ENCODE results near the gene RIMS1.

The RIMS1 gene

DNA sequence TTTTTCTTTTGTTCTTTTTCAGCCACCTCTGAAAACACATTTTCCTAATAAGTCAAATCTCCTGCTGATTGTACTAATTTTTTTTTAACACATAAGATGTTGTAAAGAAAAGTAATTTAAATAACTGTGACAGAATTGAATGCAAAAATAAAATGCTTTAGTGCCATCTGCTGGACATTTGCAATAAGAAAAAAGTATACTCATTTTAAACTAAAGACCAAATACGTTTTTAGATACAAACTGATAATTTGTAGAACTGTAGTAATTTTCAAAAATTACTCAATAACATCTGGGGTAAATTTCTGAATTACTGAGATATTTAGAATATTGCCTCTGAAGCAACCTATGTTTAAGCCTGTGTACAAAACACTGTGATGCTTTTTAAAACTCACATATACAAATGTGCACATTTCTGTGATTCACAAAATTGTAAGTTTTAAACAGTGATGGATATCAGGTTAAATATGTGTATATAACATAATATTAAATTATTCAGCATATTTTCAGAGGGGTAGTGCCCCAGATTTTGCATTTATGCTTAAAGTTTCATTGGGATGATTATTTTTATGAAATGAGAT lies 198.7 kb downstream of the RIMS1 start:
- H3K4me2 ChIP-seq (ENCODE audit: low read length) = no peak overlapping the region
- H3K4me3 ChIP-seq (ENCODE audit: low read depth, low read length, poor library complexity, severe bottlenecking) = no peak overlapping the region
- no peaks in the 10 kb centered on the region for H3K9me2 ChIP-seq (ENCODE audit: low read depth, low read length)
- TF ChIP-seq, protein P1, sequence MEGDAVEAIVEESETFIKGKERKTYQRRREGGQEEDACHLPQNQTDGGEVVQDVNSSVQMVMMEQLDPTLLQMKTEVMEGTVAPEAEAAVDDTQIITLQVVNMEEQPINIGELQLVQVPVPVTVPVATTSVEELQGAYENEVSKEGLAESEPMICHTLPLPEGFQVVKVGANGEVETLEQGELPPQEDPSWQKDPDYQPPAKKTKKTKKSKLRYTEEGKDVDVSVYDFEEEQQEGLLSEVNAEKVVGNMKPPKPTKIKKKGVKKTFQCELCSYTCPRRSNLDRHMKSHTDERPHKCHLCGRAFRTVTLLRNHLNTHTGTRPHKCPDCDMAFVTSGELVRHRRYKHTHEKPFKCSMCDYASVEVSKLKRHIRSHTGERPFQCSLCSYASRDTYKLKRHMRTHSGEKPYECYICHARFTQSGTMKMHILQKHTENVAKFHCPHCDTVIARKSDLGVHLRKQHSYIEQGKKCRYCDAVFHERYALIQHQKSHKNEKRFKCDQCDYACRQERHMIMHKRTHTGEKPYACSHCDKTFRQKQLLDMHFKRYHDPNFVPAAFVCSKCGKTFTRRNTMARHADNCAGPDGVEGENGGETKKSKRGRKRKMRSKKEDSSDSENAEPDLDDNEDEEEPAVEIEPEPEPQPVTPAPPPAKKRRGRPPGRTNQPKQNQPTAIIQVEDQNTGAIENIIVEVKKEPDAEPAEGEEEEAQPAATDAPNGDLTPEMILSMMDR (IDR thresholded peaks at IDR 0.05; ENCODE audit: low read length) = peak; percentile 65
- no peak for TF ChIP-seq EZH2 (IDR thresholded peaks at IDR 0.05; ENCODE audit: borderline replicate concordance, low read length)
- no peaks in the 10 kb centered on the region for H3K36me3 ChIP-seq (ENCODE audit: insufficient read depth, low read length)
- H3F3A ChIP-seq (ENCODE audit: insufficient read depth, low read length) = no peaks in the 10 kb centered on the region
- H3K9ac ChIP-seq (ENCODE audit: low read length) = no peak overlapping the region
- no peak overlapping the region for H2AFZ ChIP-seq (ENCODE audit: low read length)
- no peaks in the 10 kb centered on the region for H3K27me3 ChIP-seq (ENCODE audit: insufficient read depth, low read length)
- no peaks in the 10 kb centered on the region for H3K79me2 ChIP-seq (ENCODE audit: insufficient read depth, low read length)
- H3K4me1 ChIP-seq (ENCODE audit: insufficient read depth, low read length, severe bottlenecking) = no peaks in the 10 kb centered on the region
- H3K9me3 ChIP-seq (ENCODE audit: low read length) = no peaks in the 10 kb centered on the region
- no peaks in the 10 kb centered on the region for H4K20me1 ChIP-seq (ENCODE audit: insufficient read depth, low read length)
- H3K27ac ChIP-seq (ENCODE audit: low read depth, low read length, poor library complexity, severe bottlenecking) = no peak overlapping the region

GRCh38 chr6:72094506-72094905 lies 208.2 kb downstream of the RIMS1 start:
- H3K27me3 ChIP-seq (ENCODE audit: insufficient read depth, low read length) = no peaks in the 10 kb centered on the region
- H3F3A ChIP-seq (ENCODE audit: insufficient read depth, low read length) = no peaks in the 10 kb centered on the region

DNA sequence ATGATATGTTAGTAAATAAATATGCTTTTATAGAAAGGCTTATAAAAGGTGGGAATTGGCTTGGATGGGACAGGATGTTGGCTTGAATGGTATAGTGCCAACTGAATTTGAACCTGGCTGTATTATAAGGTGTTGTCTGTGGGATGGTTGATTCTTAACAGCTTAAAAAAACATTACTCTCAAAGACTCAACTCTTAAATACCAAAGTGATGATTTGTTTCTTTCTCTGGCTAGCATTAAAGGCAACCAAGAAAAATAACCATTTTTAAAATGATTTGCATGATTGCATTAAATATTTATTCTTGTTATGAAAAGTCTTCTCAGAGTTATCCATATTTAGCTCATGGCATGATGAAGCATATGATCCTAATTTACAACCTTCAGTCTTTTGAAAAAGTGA lies 216.2 kb downstream of the RIMS1 start:
- Histone ChIP-seq H3K4me2 (ENCODE audit: low read length) (no peak overlapping the region), H3K9me2 (ENCODE audit: low read depth, low read length) (no peaks in the 10 kb centered on the region), H3K79me2 (ENCODE audit: insufficient read depth, low read length) (no peaks in the 10 kb centered on the region), H3K4me1 (ENCODE audit: insufficient read depth, low read length, severe bottlenecking) (no peaks in the 10 kb centered on the region), H3K27me3 (ENCODE audit: insufficient read depth, low read length) (no peaks in the 10 kb centered on the region), H3K9me3 (ENCODE audit: low read length) (no peaks in the 10 kb centered on the region), H4K20me1 (ENCODE audit: insufficient read depth, low read length) (no peaks in the 10 kb centered on the region), H3K4me3 (ENCODE audit: low read depth, low read length, poor library complexity, severe bottlenecking) (no peak overlapping the region), H3K9ac (ENCODE audit: low read length) (no peak overlapping the region), H3K36me3 (ENCODE audit: insufficient read depth, low read length) (no peaks in the 10 kb centered on the region), H2AFZ (ENCODE audit: low read length) (no peak overlapping the region), H3K27ac (ENCODE audit: low read depth, low read length, poor library complexity, severe bottlenecking) (no peak overlapping the region), H3F3A (ENCODE audit: insufficient read depth, low read length) (no peaks in the 10 kb centered on the region)
- TF ChIP-seq, protein P1 (IDR thresholded peaks at IDR 0.05; ENCODE audit: low read length) = no peak
- no peak for TF ChIP-seq EZH2 (IDR thresholded peaks at IDR 0.05; ENCODE audit: borderline replicate concordance, low read length)

More at GRCh38 chr6:72094506-72094905, 208.2 kb downstream of the RIMS1 start:
- Histone ChIP-seq H3K4me3 (ENCODE audit: low read depth, low read length, poor library complexity, severe bottlenecking) (no peak overlapping the region), H3K4me2 (ENCODE audit: low read length) (no peak overlapping the region), H3K27ac (ENCODE audit: low read depth, low read length, poor library complexity, severe bottlenecking) (no peak overlapping the region), H2AFZ (ENCODE audit: low read length) (no peak overlapping the region), H3K9me3 (ENCODE audit: low read length) (no peaks in the 10 kb centered on the region), H3K9me2 (ENCODE audit: low read depth, low read length) (no peaks in the 10 kb centered on the region), H3K79me2 (ENCODE audit: insufficient read depth, low read length) (no peaks in the 10 kb centered on the region), H3K4me1 (ENCODE audit: insufficient read depth, low read length, severe bottlenecking) (no peaks in the 10 kb centered on the region), H3K36me3 (ENCODE audit: insufficient read depth, low read length) (no peaks in the 10 kb centered on the region), H3K9ac (ENCODE audit: low read length) (no peak overlapping the region), H4K20me1 (ENCODE audit: insufficient read depth, low read length) (no peaks in the 10 kb centered on the region)
- no peak for TF ChIP-seq EZH2 (IDR thresholded peaks at IDR 0.05; ENCODE audit: borderline replicate concordance, low read length)
- TF ChIP-seq, protein P1 (IDR thresholded peaks at IDR 0.05; ENCODE audit: low read length) = no peak

Data from OCI-LY1 (cell line).